BE2C (cell line): ENCODE measurements around the gene LGALS3BP.

Experiments
- DNase-seq: peaks from one replicate; pipeline ENCODE4 v3.0.0-alpha.2; 2020
- H3K27me3 ChIP-seq: fragments of 250-450 bp; sonication (Bioruptor Pico); 2 replicates; pipeline ENCODE4 v1.5.1; 2020; ENCODE audit warnings: mild to moderate bottlenecking
- H3K36me3 ChIP-seq: fragments of 250-450 bp; sonication (Bioruptor Pico); 2 replicates; pipeline ENCODE4 v1.5.1; 2020; ENCODE audit warnings: mild to moderate bottlenecking
- H3K4me1 ChIP-seq: fragments of 250-450 bp; sonication (Bioruptor Pico); 2 replicates; pipeline ENCODE4 v1.5.1; 2020
- H3K4me3 ChIP-seq: 2 replicates; pipeline ENCODE4 v1.5.1; 2011; ENCODE audit warnings: low read depth, low read length
- H3K9me3 ChIP-seq: fragments of 250-450 bp; sonication (Bioruptor Pico); 2 replicates; pipeline ENCODE4 v1.5.1; 2020
- CTCF ChIP-seq: IDR thresholded peaks from 2 replicates; pipeline ENCODE4 v1.5.1; 2012; ENCODE audit warnings: mild to moderate bottlenecking, low read depth, low read length

LGALS3BP gene

DNA sequence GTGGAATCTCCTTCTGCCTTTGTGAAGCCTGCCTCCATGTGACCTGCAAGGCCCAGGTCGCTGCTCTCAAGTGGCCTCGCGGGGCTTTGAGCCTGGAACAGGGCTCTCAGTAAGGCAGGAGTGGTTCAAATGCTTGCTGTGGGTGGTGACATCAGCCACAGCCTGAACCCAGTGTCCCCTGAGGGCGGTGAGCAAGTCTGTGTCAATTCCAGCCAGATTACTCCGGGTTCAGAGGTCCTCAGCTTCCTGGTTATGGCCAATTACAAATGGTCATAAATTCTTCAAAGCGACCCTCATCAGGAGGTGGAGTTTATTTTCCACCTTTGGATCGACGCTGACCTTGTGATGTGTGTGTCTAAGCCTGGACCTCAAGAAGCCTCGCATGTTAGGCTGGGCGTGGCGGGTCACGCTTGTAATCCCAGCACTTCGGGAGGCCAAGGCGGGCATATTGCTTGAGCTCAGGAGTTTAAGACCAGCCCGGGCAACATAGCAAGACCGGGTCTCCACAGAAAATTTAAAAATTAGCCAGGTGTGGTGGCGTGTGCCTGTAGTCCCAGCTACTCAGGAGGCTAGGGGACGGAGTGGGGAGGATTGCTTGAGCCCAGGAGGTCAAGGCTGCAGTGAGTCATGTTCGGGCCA is 17.3 kb downstream of the LGALS3BP start:
- H3K4me3 ChIP-seq, result no peak overlapping the region
- TF ChIP-seq CTCF, result no peak
- no peak for DNase-seq
- H3K36me3 ChIP-seq, result peaks cover 13% of the 10 kb centered on the region
- H3K4me1 ChIP-seq, result peaks cover 2% of the 10 kb centered on the region; the same call in 1 of the 2 replicates
- no peaks in the 10 kb centered on the region for H3K9me3 ChIP-seq
- no peaks in the 10 kb centered on the region for H3K27me3 ChIP-seq

- H3K36me3 ChIP-seq, result peaks cover 4% of the 10 kb centered on the region
- TF ChIP-seq CTCF, result no peak
- H3K9me3 ChIP-seq, result no peaks in the 10 kb centered on the region
- H3K4me3 ChIP-seq, result no peak overlapping the region
- H3K4me1 ChIP-seq, result peaks cover 2% of the 10 kb centered on the region; the same call in 1 of the 2 replicates
- H3K27me3 ChIP-seq, result no peaks in the 10 kb centered on the region
- no peak for DNase-seq
Observed at GRCh38 chr17:78961571-78961970, 18.2 kb downstream of the LGALS3BP start.

GRCh38 chr17:78960928-78961327 is 18.8 kb downstream of the LGALS3BP start:
- TF ChIP-seq CTCF, result no peak
- DNase-seq, result no peak
- Histone ChIP-seq H3K4me1 (peaks cover 2% of the 10 kb centered on the region; the same call in 1 of the 2 replicates), H3K9me3 (no peaks in the 10 kb centered on the region), H3K27me3 (no peaks in the 10 kb centered on the region), H3K36me3 (no peaks in the 10 kb centered on the region; the same call in 1 of the 2 replicates), H3K4me3 (no peak overlapping the region)

GRCh38 chr17:78959803-78960202 is 19.9 kb downstream of the LGALS3BP start:
- Histone ChIP-seq H3K36me3 (no peaks in the 10 kb centered on the region), H3K4me3 (no peak overlapping the region), H3K4me1 (peaks cover 2% of the 10 kb centered on the region; the same call in 1 of the 2 replicates), H3K9me3 (no peaks in the 10 kb centered on the region), H3K27me3 (no peaks in the 10 kb centered on the region)
- no peak for DNase-seq
- no peak for TF ChIP-seq CTCF

- TF ChIP-seq CTCF, result no peak
- peaks cover 6% of the 10 kb centered on the region for H3K4me1 ChIP-seq
- H3K9me3 ChIP-seq, result no peaks in the 10 kb centered on the region
- no peaks in the 10 kb centered on the region for H3K36me3 ChIP-seq
- no peak overlapping the region for H3K4me3 ChIP-seq
- DNase-seq, result no peak
- H3K27me3 ChIP-seq, result no peaks in the 10 kb centered on the region
Observed at GRCh38 chr17:78958641-78959127, 21.0 kb downstream of the LGALS3BP start.

GRCh38 chr17:78957128-78957527 is 22.6 kb downstream of the LGALS3BP start:
- Histone ChIP-seq H3K27me3 (no peaks in the 10 kb centered on the region), H3K4me1 (peaks cover 8% of the 10 kb centered on the region), H3K9me3 (no peaks in the 10 kb centered on the region; the same call in 1 of the 2 replicates), H3K4me3 (no peak overlapping the region), H3K36me3 (no peaks in the 10 kb centered on the region)
- TF ChIP-seq CTCF, result no peak
- DNase-seq, result no peak
